GM12872 (cell line): ENCODE measurements around the gene CCR6.

ENCODE experiments used
- TF ChIP-seq, protein P1 (sequence below): IDR thresholded peaks from 3 replicates; pipeline ENCODE4 v1.5.1; 2011; ENCODE audit warnings: low read depth, mild to moderate bottlenecking, low read length, moderate library complexity; ENCODE audit not compliant: insufficient read depth

Gene CCR6

GRCh38 chr6:167100241-167100674, 22.6 kb upstream of the CCR6 start:
- TF ChIP-seq, protein P1, sequence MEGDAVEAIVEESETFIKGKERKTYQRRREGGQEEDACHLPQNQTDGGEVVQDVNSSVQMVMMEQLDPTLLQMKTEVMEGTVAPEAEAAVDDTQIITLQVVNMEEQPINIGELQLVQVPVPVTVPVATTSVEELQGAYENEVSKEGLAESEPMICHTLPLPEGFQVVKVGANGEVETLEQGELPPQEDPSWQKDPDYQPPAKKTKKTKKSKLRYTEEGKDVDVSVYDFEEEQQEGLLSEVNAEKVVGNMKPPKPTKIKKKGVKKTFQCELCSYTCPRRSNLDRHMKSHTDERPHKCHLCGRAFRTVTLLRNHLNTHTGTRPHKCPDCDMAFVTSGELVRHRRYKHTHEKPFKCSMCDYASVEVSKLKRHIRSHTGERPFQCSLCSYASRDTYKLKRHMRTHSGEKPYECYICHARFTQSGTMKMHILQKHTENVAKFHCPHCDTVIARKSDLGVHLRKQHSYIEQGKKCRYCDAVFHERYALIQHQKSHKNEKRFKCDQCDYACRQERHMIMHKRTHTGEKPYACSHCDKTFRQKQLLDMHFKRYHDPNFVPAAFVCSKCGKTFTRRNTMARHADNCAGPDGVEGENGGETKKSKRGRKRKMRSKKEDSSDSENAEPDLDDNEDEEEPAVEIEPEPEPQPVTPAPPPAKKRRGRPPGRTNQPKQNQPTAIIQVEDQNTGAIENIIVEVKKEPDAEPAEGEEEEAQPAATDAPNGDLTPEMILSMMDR, result no peak

DNA sequence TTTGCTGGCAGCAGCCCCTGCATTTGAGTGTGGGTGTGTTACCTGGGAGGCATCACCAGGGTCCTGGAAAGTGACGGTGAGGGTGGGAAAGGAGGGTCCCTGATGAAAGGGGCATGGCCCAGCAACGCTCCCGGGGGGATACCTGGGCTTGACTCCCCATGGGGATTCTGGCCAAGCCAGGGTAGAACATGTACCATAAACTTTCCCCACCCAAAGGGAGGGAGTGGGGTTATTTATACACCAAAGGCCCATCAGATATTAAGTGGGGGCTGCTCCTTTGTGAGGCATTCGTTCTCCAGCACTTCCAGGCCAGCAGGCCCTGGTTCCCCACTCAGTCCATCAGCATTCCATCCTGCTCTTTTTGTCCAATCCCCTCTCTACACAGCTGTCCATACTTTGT, 20.6 kb upstream of the CCR6 start:
- TF ChIP-seq, protein P1, result no peak

- TF ChIP-seq, protein P1, result no peak
Observed at GRCh38 chr6:167103041-167103891, 19.6 kb upstream of the CCR6 start.

DNA sequence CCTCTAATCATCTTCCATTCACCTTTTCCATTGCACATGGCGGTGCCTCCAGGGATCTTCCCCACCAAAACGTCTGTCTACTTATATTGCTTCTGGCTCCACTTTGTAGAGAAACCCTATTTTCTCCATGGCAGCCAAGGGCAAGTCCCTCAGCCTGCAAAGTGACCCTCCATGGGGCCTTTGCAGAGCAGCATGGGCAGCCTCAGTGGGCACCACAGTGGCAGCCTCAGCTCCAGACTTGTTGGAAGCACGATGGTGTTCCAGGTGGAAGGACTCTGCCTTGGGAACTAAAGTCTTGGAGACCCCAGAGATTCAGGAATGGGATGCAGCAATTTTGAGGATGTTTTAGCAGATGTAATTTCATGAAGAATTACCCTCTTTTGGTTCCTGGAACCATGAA, 18.5 kb upstream of the CCR6 start:
- TF ChIP-seq, protein P1, result no peak

DNA sequence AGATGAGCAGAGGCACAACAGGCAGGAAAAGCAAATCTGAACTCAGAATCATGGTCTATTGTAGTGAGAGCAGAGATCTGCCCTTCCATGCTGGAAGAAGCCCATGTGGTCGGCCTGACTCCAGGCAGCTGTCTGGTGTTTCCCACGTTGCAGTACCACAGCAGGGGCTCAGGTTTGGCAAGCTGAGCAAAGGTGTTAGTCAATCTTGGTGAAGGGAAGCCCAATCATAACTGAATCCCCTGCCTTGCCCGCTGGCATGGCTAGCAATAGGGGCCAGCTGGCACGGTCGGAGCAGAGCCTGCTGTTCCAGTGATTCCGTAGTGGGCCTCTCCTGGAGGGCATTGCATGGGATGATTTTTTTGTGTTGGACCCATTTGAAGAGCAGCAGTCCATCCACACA, 17.8 kb upstream of the CCR6 start:
- TF ChIP-seq, protein P1, result no peak

DNA sequence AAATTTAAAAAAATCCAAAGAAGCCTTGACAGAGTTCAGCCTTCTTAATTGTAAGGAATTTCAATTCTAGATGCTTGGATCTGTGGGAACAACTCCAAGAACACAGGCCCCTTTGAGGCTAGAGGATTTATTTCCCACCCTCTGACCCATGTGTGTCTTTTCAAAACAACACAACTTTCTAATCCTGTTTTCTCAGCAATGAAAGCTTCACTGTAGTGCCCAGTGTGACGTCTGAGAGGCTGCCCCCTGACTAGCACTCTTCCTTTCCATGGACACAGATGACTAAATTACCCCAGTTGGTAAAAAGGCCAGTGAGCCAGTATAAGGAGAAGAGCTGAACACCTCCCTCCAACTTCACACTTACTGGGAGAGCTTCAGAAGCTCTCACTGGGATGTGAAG, 16.5 kb upstream of the CCR6 start:
- TF ChIP-seq, protein P1, result no peak

GRCh38 chr6:167107787-167108186, 15.1 kb upstream of the CCR6 start:
- TF ChIP-seq, protein P1, result no peak
